ENCODE data around the gene DHRS3. TPM values are rescaled to one million over a fixed set of nuclear protein-coding genes. Genes with fewer than 3 reads are reported as not detected.

The DHRS3 gene
- total and polyA plus RNA-seq, 2 donors (not counting 1 experiment from before 2014, with no cell fraction given): 0.37 TPM

DNA sequence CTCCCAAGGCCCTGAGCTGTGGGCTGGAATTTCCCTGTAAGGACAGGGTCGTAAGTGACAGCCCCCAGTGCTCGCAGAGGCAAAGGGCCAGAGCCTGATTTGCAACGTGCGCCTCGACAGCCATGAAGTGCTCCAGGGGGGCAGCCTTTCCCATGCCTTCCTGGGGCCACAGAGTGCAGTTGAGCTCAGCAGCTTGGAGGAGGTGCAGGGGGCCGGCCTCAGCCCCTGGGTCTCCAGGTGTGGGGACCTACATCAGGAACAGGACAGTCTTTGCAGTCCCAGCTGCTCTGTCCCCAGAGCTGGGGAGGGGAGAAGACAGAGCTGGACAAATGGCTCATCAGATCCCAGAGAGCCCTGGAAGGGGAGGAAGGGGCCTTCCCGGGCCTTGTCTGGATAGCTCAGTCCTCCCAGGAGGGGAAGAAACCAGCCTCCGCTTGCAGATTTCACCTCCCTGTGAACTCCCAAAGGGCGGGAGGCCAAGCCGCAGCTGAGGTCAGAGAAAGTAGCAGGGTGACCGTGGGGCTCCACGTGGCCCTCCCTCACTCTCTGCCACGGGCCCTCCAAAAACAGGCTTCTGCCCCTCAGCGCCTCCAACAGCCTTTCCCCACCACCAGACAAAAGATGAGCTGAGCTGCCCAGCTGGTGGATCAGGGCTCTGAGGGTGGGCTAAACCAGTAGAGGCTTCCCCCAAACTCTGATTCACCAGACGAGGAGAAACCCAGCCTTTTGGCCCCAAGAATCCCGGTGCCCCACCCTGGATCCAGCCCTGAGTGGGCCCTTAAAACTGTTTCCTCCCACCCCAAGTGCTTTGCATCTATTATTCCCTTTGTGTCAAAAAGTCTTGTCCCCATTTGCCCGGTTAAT is 76.5 kb downstream of the DHRS3 start:
- H3K27ac Mint-ChIP-seq: no peak overlapping the region
- peaks cover 0 to 10% (median 0%) of the 10 kb centered on the region in 4 experiments for H3K27me3 ChIP-seq (replicated peaks in 1 of 4; ENCODE audit: control extremely low read depth in 1 of 4, control insufficient read depth in 3 of 4, insufficient read depth in 4 of 4, low read length in 3 of 4)
- no peak overlapping the region for H3K27ac ChIP-seq (ENCODE audit: low read length in 2 of 2)
- no peak overlapping the region for H3K4me3 Mint-ChIP-seq
- no peaks in the 10 kb centered on the region for H3K4me1 ChIP-seq (ENCODE audit: control insufficient read depth in 2 of 2, insufficient read depth in 2 of 2, low read length in 2 of 2)
- H3K4me1 Mint-ChIP-seq: no peaks in the 10 kb centered on the region
- intact Hi-C loops (cut with micrococcal nuclease): no loop called here
- no peaks in the 10 kb centered on the region for H3K79me2 ChIP-seq (ENCODE audit: control insufficient read depth, insufficient read depth, low read length)
- H3K36me3 ChIP-seq (replicated peaks in 1 of 2; ENCODE audit: control extremely low read depth in 1 of 2, control insufficient read depth in 1 of 2, extremely low read depth in 1 of 2, insufficient read depth in 2 of 2, low read length in 1 of 2): no peaks in the 10 kb centered on the region
- DNase-seq (no peak), ATAC-seq (ENCODE audit: low read depth) (no peak)
- POLR2A ChIA-PET: no interaction called here
- WGBS (ENCODE audit: insufficient coverage): 75% methylated on average over 17 of the region's 17 CpGs
- TF ChIP-seq, protein P1, sequence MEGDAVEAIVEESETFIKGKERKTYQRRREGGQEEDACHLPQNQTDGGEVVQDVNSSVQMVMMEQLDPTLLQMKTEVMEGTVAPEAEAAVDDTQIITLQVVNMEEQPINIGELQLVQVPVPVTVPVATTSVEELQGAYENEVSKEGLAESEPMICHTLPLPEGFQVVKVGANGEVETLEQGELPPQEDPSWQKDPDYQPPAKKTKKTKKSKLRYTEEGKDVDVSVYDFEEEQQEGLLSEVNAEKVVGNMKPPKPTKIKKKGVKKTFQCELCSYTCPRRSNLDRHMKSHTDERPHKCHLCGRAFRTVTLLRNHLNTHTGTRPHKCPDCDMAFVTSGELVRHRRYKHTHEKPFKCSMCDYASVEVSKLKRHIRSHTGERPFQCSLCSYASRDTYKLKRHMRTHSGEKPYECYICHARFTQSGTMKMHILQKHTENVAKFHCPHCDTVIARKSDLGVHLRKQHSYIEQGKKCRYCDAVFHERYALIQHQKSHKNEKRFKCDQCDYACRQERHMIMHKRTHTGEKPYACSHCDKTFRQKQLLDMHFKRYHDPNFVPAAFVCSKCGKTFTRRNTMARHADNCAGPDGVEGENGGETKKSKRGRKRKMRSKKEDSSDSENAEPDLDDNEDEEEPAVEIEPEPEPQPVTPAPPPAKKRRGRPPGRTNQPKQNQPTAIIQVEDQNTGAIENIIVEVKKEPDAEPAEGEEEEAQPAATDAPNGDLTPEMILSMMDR (IDR thresholded peaks at IDR 0.05): no peak
- no peak for TF ChIP-seq EZH2 (IDR thresholded peaks at IDR 0.05; ENCODE audit: borderline replicate concordance, insufficient read depth, low read depth, low read length, poor library complexity, severe bottlenecking)
- peaks cover 5% of the 10 kb centered on the region for H3K9me3 Mint-ChIP-seq (ENCODE audit: insufficient read depth)
- no peak overlapping the region for H3K4me3 ChIP-seq (ENCODE audit: control extremely low read depth in 1 of 5, extremely low read depth in 1 of 5, insufficient read depth in 1 of 5, low read depth in 2 of 5, low read length in 4 of 5)
- H3K4me2 ChIP-seq (replicated peaks; ENCODE audit: low read depth, low read length, poor library complexity, severe bottlenecking): no peak overlapping the region
- no peak overlapping the region for H2AFZ ChIP-seq (ENCODE audit: insufficient read depth, low read depth, low read length, poor library complexity, severe bottlenecking)
- H3K27me3 Mint-ChIP-seq: peaks cover 23% of the 10 kb centered on the region
- no peaks in the 10 kb centered on the region for H4K20me1 ChIP-seq (ENCODE audit: control insufficient read depth, insufficient read depth, low read length, poor library complexity, severe bottlenecking)
- H3K9me3 ChIP-seq (ENCODE audit: control extremely low read depth in 1 of 3, control insufficient read depth in 2 of 3, insufficient read depth in 1 of 3, low read length in 2 of 3): peaks cover 0 to 14% (median 1%) of the 10 kb centered on the region in 3 donors
- no peak overlapping the region for H3K9ac ChIP-seq (ENCODE audit: low read length)
- CTCF ChIA-PET: no interaction called here

DNA sequence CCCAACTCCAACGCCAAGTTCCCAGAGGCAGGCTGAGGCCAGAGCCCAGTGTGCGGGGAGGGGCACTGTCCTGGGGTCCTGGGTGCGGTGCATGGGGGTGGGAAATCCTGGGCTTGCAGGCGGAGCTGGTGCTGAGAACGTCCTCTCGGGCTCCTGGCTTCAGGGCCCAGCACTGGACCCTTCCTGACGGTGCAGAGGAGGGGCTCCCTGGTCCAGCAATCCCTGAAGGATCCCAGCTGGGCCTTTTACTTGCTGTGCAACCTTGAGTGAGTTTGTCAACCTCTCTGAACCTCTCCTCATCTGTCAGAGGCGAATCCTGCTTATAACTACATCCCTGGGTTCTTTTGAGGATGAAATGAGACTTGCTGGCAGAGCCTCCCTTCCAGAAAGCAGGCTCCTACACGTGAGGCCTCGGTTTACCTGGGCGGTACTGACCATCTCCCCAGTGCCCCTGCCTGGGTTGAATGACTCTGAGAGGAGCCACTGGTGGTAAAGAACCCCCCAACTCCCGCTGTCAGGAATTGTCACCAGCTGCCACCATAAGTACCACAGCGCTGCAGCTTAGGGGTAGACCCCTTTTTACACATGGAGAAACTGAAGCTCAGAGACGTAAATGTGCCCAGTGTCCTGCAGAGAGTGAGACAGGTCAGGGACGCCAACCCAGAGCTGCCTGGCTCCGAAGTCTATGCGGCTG is 77.3 kb downstream of the DHRS3 start:
- no peaks in the 10 kb centered on the region for H3K4me1 Mint-ChIP-seq
- no peak for TF ChIP-seq EZH2 (IDR thresholded peaks at IDR 0.05; ENCODE audit: borderline replicate concordance, insufficient read depth, low read depth, low read length, poor library complexity, severe bottlenecking)
- TF ChIP-seq, protein P1 (IDR thresholded peaks at IDR 0.05): no peak
- peaks cover 0 to 14% (median 3%) of the 10 kb centered on the region in 3 donors for H3K9me3 ChIP-seq (ENCODE audit: control extremely low read depth in 1 of 3, control insufficient read depth in 2 of 3, insufficient read depth in 1 of 3, low read length in 2 of 3)
- H4K20me1 ChIP-seq (ENCODE audit: control insufficient read depth, insufficient read depth, low read length, poor library complexity, severe bottlenecking): no peaks in the 10 kb centered on the region
- WGBS (ENCODE audit: insufficient coverage): 86% methylated on average over 15 of the region's 17 CpGs
- POLR2A ChIA-PET: no interaction called here
- H2AFZ ChIP-seq (ENCODE audit: insufficient read depth, low read depth, low read length, poor library complexity, severe bottlenecking): no peak overlapping the region
- CTCF ChIA-PET: no interaction called here
- peaks cover 0 to 10% (median 0%) of the 10 kb centered on the region in 4 experiments for H3K27me3 ChIP-seq (replicated peaks in 1 of 4; ENCODE audit: control extremely low read depth in 1 of 4, control insufficient read depth in 3 of 4, insufficient read depth in 4 of 4, low read length in 3 of 4)
- H3K9me3 Mint-ChIP-seq (ENCODE audit: insufficient read depth): peaks cover 12% of the 10 kb centered on the region
- no peaks in the 10 kb centered on the region for H3K4me1 ChIP-seq (ENCODE audit: control insufficient read depth in 2 of 2, insufficient read depth in 2 of 2, low read length in 2 of 2)
- intact Hi-C loops (cut with micrococcal nuclease): no loop called here
- no peak overlapping the region for H3K4me3 Mint-ChIP-seq
- H3K27ac ChIP-seq (ENCODE audit: low read length in 2 of 2): no peak overlapping the region
- DNase-seq (no peak), ATAC-seq (ENCODE audit: low read depth) (no peak)
- no peaks in the 10 kb centered on the region for H3K79me2 ChIP-seq (ENCODE audit: control insufficient read depth, insufficient read depth, low read length)
- H3K27ac Mint-ChIP-seq: no peak overlapping the region
- no peaks in the 10 kb centered on the region for H3K36me3 ChIP-seq (replicated peaks in 1 of 2; ENCODE audit: control extremely low read depth in 1 of 2, control insufficient read depth in 1 of 2, extremely low read depth in 1 of 2, insufficient read depth in 2 of 2, low read length in 1 of 2)
- H3K27me3 Mint-ChIP-seq: peaks cover 23% of the 10 kb centered on the region
- H3K4me2 ChIP-seq (replicated peaks; ENCODE audit: low read depth, low read length, poor library complexity, severe bottlenecking): no peak overlapping the region
- H3K9ac ChIP-seq (ENCODE audit: low read length): no peak overlapping the region
- no peak overlapping the region for H3K4me3 ChIP-seq (ENCODE audit: control extremely low read depth in 1 of 5, extremely low read depth in 1 of 5, insufficient read depth in 1 of 5, low read depth in 2 of 5, low read length in 4 of 5)

Data from B cell (primary cell).